NOMO-1 (cell line): ENCODE data around the gene PLBD2.

Experiments used
- DNase-seq, 2 experiments: peaks; one replicate each; lab custom pipeline; 2025; ENCODE audit not compliant: unreplicated experiment in 2 of 2; lab: John Stamatoyannopoulos, UW

The PLBD2 gene

DNA sequence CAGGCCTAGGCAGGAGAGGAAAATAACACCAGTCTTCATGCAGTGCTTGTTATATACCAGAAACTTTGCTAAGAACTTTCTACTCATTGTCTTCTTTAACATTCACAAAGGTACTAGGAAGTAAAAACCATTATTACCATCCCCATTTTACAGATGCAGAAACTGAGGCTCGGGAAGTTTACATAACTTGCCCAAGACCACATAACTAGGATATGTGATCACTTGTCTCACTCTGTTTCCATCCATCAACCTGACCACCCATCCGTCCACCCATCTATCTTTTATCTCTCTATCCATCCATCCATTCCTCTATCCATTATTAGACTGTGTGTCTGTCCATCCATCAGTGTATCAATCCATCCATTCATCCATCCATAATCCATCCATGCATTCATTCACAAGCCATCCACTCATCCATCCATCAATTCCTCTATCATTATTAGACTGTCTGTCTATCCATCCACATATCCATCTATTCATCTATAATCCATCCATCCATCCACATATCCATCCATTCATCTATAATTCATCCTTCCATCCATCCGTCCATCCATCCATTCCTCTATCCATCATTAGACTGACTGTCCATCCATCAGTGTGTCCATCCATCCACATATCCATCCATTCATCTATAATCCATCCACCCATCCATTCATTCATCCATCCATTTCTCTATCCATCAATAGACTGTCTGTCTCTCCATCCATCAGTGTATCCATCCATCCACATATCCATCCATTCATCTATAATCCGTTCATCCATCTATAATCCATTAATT, 80.3 kb downstream of the PLBD2 start:
- DNase-seq = no peak

DNA sequence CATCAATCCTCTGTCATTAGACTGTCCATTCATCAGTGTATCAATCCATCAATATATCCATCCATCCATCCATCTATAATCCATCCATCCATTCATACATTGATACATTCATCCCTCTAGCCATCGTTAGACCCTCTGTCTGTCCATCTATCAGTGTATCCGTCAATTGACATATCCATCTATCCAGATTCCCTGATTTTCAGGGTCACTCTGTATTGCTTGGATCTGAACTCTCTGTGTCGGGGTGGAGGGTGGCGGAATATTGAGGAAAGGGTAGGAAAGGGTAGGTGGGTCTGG, 80.9 kb downstream of the PLBD2 start:
- no peak for DNase-seq

DNA sequence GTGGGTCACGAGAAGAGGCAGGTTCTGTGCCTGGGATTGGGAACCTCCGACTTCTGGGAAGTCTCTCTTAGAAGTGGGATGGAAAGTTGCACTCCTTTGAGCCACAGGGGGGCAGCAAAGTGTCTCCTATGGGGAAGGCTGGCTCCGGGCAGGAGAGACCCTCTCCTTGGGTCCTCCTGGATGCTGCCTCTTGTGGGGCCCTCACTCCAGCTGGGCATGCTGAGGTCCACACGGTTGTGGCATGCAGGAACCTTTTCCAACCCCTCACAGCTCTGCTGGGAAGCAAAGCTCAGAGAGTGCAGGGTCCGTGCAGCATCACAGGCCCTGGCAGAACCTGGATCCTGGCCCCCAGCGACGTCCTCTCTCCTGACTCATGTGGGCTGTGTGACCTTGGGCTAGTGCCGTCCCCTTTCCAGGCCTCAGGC, 81.2 kb downstream of the PLBD2 start:
- DNase-seq = no peak

DNA sequence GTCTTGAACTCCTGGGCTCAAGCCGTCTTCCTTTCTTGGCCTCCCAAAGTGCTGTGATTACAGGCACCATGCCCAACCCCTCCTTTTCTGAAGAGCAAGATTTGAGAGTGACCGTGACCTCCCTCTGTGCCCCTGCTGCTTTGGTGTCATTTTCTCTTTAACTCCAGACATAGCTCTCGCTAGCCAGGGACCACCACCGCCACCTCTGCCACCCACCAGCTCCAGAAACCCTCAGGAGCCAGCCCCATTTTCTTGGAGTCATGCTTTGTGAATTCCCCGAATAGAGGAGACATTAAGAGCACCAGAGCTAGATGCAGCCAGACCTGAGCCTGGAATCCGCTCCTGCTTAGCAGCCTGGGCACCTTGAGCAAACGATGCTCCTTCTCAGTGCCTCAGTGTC, 81.9 kb downstream of the PLBD2 start:
- no peak for DNase-seq
